Measurements from ENCODE around the gene TSSK3.

TSSK3 gene

DNA sequence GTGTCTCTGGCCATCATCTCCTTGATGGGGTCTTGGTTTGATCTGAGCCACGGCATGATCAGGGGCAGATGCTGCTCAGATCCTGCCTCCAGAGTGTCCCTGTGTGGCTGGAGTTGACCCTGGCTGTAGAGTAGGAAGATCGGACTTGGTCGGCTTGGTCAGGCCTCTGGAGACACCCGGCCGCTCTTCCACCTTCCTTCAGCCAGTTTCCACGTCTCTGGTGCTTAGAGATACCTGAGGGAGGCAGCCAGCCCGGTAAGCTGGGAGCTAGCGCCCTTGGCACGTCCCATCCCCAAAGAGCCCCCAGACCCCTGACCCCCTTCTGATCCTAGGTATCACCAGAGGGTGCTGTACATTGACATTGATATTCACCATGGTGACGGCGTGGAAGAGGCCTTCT, 35.1 kb upstream of the TSSK3 start:
- TF ChIP-seq FOXP2 (optimal IDR thresholded peaks at IDR 0.05; ENCODE audit: borderline replicate concordance, extremely low read depth, extremely low read length, insufficient read depth) (no peak), POLR2AphosphoS5 (IDR thresholded peaks at IDR 0.05; ENCODE audit: low read depth, low read length) (no peak)

DNA sequence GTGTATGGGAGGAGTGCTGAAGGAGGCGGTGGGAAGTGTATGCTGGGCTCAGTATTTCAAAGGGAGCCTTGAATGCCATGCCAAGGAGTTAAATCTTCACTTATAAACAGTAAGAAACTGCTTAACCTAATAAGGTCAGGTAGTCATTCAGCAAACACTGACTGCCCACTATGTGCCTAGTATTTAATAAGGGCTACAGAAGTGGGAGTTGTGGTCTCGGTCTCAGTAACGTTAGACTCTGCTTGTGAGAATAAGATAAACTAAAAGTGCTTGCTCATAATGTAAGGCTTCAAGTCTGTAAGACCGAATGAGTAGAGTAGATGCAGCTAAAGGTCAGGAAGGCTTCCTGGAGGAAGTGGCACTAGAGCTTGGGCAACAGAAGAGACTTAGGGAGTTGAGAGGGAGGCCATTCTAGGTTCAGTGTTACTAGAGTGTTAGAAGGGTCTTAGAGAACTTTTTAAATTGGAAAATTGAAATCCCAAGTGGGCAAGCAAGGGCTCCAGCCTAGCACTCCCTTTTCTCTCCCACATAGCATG, 32.3 kb upstream of the TSSK3 start:
- TF ChIP-seq, protein P1, sequence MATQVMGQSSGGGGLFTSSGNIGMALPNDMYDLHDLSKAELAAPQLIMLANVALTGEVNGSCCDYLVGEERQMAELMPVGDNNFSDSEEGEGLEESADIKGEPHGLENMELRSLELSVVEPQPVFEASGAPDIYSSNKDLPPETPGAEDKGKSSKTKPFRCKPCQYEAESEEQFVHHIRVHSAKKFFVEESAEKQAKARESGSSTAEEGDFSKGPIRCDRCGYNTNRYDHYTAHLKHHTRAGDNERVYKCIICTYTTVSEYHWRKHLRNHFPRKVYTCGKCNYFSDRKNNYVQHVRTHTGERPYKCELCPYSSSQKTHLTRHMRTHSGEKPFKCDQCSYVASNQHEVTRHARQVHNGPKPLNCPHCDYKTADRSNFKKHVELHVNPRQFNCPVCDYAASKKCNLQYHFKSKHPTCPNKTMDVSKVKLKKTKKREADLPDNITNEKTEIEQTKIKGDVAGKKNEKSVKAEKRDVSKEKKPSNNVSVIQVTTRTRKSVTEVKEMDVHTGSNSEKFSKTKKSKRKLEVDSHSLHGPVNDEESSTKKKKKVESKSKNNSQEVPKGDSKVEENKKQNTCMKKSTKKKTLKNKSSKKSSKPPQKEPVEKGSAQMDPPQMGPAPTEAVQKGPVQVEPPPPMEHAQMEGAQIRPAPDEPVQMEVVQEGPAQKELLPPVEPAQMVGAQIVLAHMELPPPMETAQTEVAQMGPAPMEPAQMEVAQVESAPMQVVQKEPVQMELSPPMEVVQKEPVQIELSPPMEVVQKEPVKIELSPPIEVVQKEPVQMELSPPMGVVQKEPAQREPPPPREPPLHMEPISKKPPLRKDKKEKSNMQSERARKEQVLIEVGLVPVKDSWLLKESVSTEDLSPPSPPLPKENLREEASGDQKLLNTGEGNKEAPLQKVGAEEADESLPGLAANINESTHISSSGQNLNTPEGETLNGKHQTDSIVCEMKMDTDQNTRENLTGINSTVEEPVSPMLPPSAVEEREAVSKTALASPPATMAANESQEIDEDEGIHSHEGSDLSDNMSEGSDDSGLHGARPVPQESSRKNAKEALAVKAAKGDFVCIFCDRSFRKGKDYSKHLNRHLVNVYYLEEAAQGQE (IDR thresholded peaks at IDR 0.05; ENCODE audit: insufficient read depth in 1 of 2, low read depth in 2 of 2, low read length in 2 of 2): no peak
- TF ChIP-seq SIN3A (IDR thresholded peaks at IDR 0.05; ENCODE audit: borderline replicate concordance, insufficient read depth, low read length): no peak
- TF ChIP-seq POLR2AphosphoS5 (IDR thresholded peaks at IDR 0.05; ENCODE audit: low read depth, low read length): no peak
- TF ChIP-seq FOXP2 (optimal IDR thresholded peaks at IDR 0.05; ENCODE audit: borderline replicate concordance, extremely low read depth, extremely low read length, insufficient read depth): no peak
- no peak for TF ChIP-seq TAF1 (IDR thresholded peaks at IDR 0.05; ENCODE audit: borderline replicate concordance, insufficient read depth, low read length)

DNA sequence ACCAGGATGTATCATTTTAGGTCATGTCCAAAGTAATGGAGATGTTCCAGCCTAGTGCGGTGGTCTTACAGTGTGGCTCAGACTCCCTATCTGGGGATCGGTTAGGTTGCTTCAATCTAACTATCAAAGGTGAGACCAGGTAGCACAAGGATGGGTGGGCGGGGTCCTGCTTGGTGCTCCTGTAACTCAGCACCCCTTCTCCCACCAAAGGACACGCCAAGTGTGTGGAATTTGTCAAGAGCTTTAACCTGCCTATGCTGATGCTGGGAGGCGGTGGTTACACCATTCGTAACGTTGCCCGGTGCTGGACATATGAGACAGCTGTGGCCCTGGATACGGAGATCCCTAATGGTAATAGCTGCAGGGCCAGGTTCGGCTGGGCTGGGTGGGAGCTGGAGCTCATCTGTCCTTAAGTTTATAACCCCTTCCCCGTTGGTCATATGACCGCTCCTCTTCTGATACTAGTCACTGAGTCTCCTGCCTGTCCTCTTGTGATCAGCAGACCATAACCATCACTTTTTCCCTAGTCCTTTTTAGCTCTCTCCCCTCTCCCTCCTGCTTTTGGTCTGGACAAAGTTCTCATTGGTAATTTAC, 31.7 kb upstream of the TSSK3 start:
- TF ChIP-seq SIN3A (IDR thresholded peaks at IDR 0.05; ENCODE audit: borderline replicate concordance, insufficient read depth, low read length) (no peak), POLR2AphosphoS5 (IDR thresholded peaks at IDR 0.05; ENCODE audit: low read depth, low read length) (no peak), FOXP2 (optimal IDR thresholded peaks at IDR 0.05; ENCODE audit: borderline replicate concordance, extremely low read depth, extremely low read length, insufficient read depth) (no peak), TAF1 (IDR thresholded peaks at IDR 0.05; ENCODE audit: borderline replicate concordance, insufficient read depth, low read length) (no peak)
- TF ChIP-seq, protein P1 (IDR thresholded peaks at IDR 0.05; ENCODE audit: insufficient read depth in 1 of 2, low read depth in 2 of 2, low read length in 2 of 2): no peak

DNA sequence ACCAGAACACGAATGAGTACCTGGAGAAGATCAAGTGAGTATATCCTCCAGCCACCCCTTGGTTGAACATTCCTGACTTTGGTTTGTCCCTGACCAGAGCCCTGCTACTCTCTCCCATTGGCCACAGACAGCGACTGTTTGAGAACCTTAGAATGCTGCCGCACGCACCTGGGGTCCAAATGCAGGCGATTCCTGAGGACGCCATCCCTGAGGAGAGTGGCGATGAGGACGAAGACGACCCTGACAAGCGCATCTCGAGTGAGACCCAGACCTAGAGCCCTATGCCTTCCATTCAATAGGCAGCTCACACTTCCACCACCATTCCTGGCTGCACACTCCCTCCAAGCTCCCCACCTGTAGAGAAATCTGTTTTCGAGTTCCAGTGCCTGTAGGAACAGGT, 30.8 kb upstream of the TSSK3 start:
- TF ChIP-seq FOXP2 (optimal IDR thresholded peaks at IDR 0.05; ENCODE audit: borderline replicate concordance, extremely low read depth, extremely low read length, insufficient read depth) (no peak), SIN3A (IDR thresholded peaks at IDR 0.05; ENCODE audit: borderline replicate concordance, insufficient read depth, low read length) (no peak), POLR2AphosphoS5 (IDR thresholded peaks at IDR 0.05; ENCODE audit: low read depth, low read length) (no peak), TAF1 (IDR thresholded peaks at IDR 0.05; ENCODE audit: borderline replicate concordance, insufficient read depth, low read length) (no peak)
- TF ChIP-seq, protein P1 (IDR thresholded peaks at IDR 0.05; ENCODE audit: insufficient read depth in 1 of 2, low read depth in 2 of 2, low read length in 2 of 2): no peak

DNA sequence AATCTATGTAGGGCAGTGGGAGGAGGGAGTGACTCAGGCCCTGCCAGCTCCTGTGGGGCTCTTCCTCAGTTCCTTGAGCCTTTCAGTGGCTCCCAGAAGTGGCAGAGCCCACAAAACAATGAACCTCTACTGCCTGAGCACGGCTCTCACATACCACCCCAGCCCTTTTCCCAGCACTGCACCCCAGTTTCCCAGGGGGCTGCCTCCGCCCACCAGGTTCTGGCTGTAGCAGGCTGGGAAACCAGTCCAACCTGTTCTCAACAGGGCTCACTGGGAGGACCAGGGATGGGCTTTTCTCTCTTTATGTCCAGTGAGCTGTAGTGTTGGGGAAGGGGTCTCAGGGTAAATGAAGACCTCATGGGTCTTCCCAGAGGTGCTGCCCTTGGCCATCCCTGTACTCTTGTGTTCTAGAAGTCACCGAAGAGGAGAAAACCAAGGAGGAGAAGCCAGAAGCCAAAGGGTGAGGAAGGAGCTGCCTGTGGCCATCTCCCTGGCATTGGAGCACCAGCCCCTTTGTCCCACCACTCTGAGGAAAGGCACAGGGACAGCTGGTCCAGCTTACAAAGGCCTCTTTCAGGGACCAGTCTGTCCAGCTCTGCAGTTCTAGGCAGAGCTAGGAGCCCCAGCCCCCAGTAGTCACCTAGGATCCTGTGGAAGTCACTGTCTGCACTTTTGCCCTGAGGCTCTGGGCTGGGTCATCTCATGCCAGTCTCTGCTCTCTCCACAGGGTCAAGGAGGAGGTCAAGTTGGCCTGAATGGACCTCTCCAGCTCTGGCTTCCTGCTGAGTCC, 29.9 kb upstream of the TSSK3 start:
- TF ChIP-seq SIN3A (IDR thresholded peaks at IDR 0.05; ENCODE audit: borderline replicate concordance, insufficient read depth, low read length) (no peak), TAF1 (IDR thresholded peaks at IDR 0.05; ENCODE audit: borderline replicate concordance, insufficient read depth, low read length) (no peak), FOXP2 (optimal IDR thresholded peaks at IDR 0.05; ENCODE audit: borderline replicate concordance, extremely low read depth, extremely low read length, insufficient read depth) (no peak), POLR2AphosphoS5 (IDR thresholded peaks at IDR 0.05; ENCODE audit: low read depth, low read length) (no peak)
- TF ChIP-seq, protein P1 (IDR thresholded peaks at IDR 0.05; ENCODE audit: insufficient read depth in 1 of 2, low read depth in 2 of 2, low read length in 2 of 2): no peak

Measured in PFSK-1 (cell line).